ENCODE data around the gene GPR146.

DNA sequence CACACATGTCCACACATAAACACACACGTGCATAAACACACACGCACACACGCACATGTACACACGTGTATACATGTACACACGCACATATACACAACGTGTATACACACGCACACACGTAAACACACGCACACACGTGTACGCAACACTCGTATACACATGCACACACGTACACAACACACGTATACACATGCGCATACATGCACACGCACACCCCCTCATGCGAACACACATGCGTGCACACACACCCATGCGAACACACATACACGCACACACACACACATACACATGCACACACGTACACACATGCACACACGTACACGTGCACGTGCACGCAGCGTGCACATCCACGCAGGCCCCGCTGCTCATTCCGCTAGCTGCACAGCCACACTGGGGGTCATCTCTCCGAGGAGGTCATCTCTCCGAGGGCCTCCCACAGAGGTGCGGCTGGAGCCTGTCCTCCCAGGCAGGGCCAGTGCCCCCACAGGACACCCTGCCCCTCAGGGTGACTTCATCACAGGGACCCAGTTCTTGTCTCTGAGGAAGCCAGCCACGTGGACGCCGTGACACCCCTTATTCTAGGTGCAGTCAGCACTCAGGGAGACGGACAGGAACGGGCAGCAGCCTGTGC, 35.5 kb upstream of the GPR146 start:
- TF ChIP-seq, protein P1, sequence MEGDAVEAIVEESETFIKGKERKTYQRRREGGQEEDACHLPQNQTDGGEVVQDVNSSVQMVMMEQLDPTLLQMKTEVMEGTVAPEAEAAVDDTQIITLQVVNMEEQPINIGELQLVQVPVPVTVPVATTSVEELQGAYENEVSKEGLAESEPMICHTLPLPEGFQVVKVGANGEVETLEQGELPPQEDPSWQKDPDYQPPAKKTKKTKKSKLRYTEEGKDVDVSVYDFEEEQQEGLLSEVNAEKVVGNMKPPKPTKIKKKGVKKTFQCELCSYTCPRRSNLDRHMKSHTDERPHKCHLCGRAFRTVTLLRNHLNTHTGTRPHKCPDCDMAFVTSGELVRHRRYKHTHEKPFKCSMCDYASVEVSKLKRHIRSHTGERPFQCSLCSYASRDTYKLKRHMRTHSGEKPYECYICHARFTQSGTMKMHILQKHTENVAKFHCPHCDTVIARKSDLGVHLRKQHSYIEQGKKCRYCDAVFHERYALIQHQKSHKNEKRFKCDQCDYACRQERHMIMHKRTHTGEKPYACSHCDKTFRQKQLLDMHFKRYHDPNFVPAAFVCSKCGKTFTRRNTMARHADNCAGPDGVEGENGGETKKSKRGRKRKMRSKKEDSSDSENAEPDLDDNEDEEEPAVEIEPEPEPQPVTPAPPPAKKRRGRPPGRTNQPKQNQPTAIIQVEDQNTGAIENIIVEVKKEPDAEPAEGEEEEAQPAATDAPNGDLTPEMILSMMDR (IDR thresholded peaks at IDR 0.05): no peak
- TF ChIP-seq POLR2A (IDR thresholded peaks at IDR 0.05): no peak

Data from stomach (tissue), 4 donors.